Measurements from ENCODE around the gene TSGA10IP.

TSGA10IP gene

GRCh38 chr11:65976216-65977176 is 31.2 kb downstream of the TSGA10IP start:
- H3K4me1 Mint-ChIP-seq, result peaks cover 10% of the 10 kb centered on the region
- ATAC-seq (replicated peaks; ENCODE audit: extremely low read depth, poor library complexity, severe bottlenecking), result no peak
- no peak for DNase-seq (ENCODE audit: low spot score in 2 of 2)
- H3K9me3 Mint-ChIP-seq, result no peaks in the 10 kb centered on the region
- peak overlapping the region; percentile 29 for H3K27ac Mint-ChIP-seq (ENCODE audit: low read depth)
- H3K36me3 Mint-ChIP-seq (ENCODE audit: insufficient read depth), result peaks cover 36% of the 10 kb centered on the region
- H3K4me3 Mint-ChIP-seq, result peak overlapping the region; percentile 53
- H3K27me3 Mint-ChIP-seq, result no peaks in the 10 kb centered on the region

DNA sequence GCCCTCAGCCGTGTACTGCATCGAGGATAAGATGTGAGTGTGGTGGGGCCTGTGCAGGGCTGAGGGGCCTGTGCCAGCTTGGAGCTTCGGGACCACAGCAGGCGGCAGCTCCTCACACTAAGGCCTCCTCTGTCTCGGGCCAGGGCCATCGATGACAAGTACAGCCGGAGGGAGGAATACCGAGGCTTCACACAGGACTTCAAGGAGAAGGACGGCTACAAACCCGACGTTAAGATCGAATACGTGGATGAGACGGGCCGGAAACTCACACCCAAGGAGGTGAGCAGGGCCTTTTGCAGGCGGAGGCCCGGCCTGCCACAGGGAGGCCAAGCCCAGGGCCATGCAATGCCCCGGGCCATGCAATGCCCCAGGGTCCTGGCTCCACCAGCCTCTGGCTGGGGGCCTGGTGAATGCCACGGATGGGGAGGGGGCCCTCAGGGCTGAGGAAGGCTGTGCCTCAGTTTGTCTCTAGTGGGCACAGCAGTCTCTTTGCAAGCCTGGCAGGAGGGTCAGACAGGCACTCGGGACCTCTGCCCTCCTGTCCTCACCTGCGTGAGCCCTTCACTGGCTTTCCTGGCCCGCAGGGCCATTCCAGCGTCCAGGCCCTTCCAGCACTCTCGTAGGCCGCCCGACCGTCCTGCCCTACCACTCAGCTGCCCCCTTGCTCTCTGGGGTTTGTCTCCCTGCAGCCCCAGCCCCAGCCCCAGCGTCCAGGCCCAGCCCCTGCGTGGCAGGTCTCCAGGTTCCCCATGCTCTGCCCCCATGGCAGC is 32.5 kb downstream of the TSGA10IP start:
- Mint-ChIP-seq H3K4me1 (peaks cover 10% of the 10 kb centered on the region), H3K36me3 (ENCODE audit: insufficient read depth) (peaks cover 31% of the 10 kb centered on the region)
- no peak for ATAC-seq (replicated peaks; ENCODE audit: extremely low read depth, poor library complexity, severe bottlenecking)

GRCh38 chr11:65978391-65979238 is 33.3 kb downstream of the TSGA10IP start:
- peaks cover 10% of the 10 kb centered on the region for H3K4me1 Mint-ChIP-seq
- H3K9me3 Mint-ChIP-seq, result no peaks in the 10 kb centered on the region
- peak overlapping the region; percentile 12 for H3K27ac Mint-ChIP-seq (ENCODE audit: low read depth)
- H3K36me3 Mint-ChIP-seq (ENCODE audit: insufficient read depth), result peaks cover 30% of the 10 kb centered on the region
- ATAC-seq (replicated peaks; ENCODE audit: extremely low read depth, poor library complexity, severe bottlenecking) (no peak), DNase-seq (ENCODE audit: low spot score in 2 of 2) (no peak)
- no peaks in the 10 kb centered on the region for H3K27me3 Mint-ChIP-seq
- no peak overlapping the region for H3K4me3 Mint-ChIP-seq

More for the DNA sequence above, 32.5 kb downstream of the TSGA10IP start:
- Mint-ChIP-seq H3K27me3 (no peaks in the 10 kb centered on the region), H3K9me3 (no peaks in the 10 kb centered on the region), H3K4me3 (no peak overlapping the region), H3K27ac (ENCODE audit: low read depth) (peak overlapping the region; percentile 12)
- DNase-seq (ENCODE audit: low spot score in 2 of 2), result no peak

- no peak for DNase-seq (ENCODE audit: low spot score in 2 of 2)
- H3K27me3 Mint-ChIP-seq, result no peaks in the 10 kb centered on the region
- no peaks in the 10 kb centered on the region for H3K9me3 Mint-ChIP-seq
- H3K27ac Mint-ChIP-seq (ENCODE audit: low read depth), result no peak overlapping the region
- H3K4me1 Mint-ChIP-seq, result peaks cover 10% of the 10 kb centered on the region
- ATAC-seq (replicated peaks; ENCODE audit: extremely low read depth, poor library complexity, severe bottlenecking), result no peak
- H3K4me3 Mint-ChIP-seq, result no peak overlapping the region
- H3K36me3 Mint-ChIP-seq (ENCODE audit: insufficient read depth), result peaks cover 27% of the 10 kb centered on the region
Measured at GRCh38 chr11:65979261-65979759, 34.0 kb downstream of the TSGA10IP start.

- H3K27ac Mint-ChIP-seq (ENCODE audit: low read depth), result no peak overlapping the region
- no peaks in the 10 kb centered on the region for H3K27me3 Mint-ChIP-seq
- H3K36me3 Mint-ChIP-seq (ENCODE audit: insufficient read depth), result peaks cover 17% of the 10 kb centered on the region
- H3K9me3 Mint-ChIP-seq, result no peaks in the 10 kb centered on the region
- no peak for ATAC-seq (replicated peaks; ENCODE audit: extremely low read depth, poor library complexity, severe bottlenecking)
- H3K4me1 Mint-ChIP-seq, result peaks cover under 1% of the 10 kb centered on the region
- no peak for DNase-seq (ENCODE audit: low spot score in 2 of 2)
- H3K4me3 Mint-ChIP-seq, result no peak overlapping the region
Measured at GRCh38 chr11:65981101-65981740, 35.9 kb downstream of the TSGA10IP start.

- Mint-ChIP-seq H3K4me3 (no peak overlapping the region), H3K27me3 (no peaks in the 10 kb centered on the region)
- ATAC-seq (replicated peaks; ENCODE audit: extremely low read depth, poor library complexity, severe bottlenecking), result no peak
Measured at GRCh38 chr11:65981972-65982823, 36.9 kb downstream of the TSGA10IP start.

DNA sequence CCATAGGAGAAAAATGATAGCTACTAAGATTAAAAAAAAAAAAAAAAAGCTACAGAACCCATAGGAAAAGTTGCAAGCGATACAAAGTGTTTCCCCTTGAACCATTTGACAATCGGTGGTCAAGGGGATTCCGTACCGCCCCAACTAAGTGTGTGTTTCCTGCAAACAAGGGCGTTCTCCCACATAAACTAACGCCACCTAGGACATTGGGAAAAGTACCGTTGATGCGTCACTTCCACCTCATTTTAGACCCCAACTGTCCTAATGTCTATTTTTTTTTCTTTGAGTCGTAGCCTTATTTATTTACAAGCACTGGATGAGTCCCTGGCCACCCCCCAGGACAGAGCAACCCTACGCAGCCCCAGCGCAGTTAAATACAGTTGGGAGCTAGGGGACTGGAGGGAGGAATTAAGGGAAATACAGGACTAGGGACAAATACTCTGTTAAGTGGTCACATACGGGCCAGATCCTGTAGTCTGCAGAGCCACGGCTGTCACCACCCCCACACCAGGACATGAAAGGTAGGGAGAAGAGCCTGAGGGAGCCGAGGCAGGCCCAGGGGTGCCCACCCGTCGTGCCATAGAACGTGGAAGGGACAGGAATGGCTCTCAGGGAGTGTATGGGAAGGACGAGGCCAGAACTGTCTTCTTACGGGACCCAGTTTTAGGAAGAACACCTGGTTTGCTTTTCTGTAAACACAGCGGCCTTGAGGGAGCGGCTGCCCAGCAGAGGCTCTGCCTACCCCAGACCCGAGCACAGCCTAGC is 37.7 kb downstream of the TSGA10IP start:
- DNase-seq (ENCODE audit: low spot score in 2 of 2), result no peak
- ATAC-seq (replicated peaks; ENCODE audit: extremely low read depth, poor library complexity, severe bottlenecking), result no peak
- no peaks in the 10 kb centered on the region for H3K9me3 Mint-ChIP-seq
- no peak overlapping the region for H3K27ac Mint-ChIP-seq (ENCODE audit: low read depth)
- H3K4me1 Mint-ChIP-seq, result no peaks in the 10 kb centered on the region
- no peaks in the 10 kb centered on the region for H3K27me3 Mint-ChIP-seq
- H3K36me3 Mint-ChIP-seq (ENCODE audit: insufficient read depth), result peaks cover 5% of the 10 kb centered on the region
- no peak overlapping the region for H3K4me3 Mint-ChIP-seq

More at GRCh38 chr11:65981972-65982823, 36.9 kb downstream of the TSGA10IP start:
- H3K9me3 Mint-ChIP-seq, result no peaks in the 10 kb centered on the region
- H3K36me3 Mint-ChIP-seq (ENCODE audit: insufficient read depth), result peaks cover 12% of the 10 kb centered on the region
- no peaks in the 10 kb centered on the region for H3K4me1 Mint-ChIP-seq
- H3K27ac Mint-ChIP-seq (ENCODE audit: low read depth), result no peak overlapping the region
- no peak for DNase-seq (ENCODE audit: low spot score in 2 of 2)

DNA sequence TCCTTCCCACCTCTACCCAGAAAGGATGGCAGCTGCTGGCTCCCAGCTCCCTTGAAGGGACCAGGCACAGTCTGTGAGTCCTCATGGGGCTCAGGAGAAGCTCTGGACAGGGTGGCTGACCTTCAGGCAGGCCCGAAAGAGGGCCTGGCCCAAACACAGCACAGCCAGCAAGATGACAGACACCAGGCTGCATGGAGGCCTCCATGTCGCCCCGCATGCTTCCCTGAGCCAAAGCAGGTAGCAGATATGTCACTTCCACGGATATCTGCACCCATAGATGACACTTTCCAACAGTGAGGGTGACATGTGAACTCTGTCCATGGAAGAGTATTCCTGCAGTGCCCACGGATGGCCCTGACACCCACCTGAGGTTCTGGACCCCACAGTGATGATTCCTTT is 38.3 kb downstream of the TSGA10IP start:
- Mint-ChIP-seq H3K27ac (ENCODE audit: low read depth) (no peak overlapping the region), H3K4me3 (no peak overlapping the region), H3K36me3 (ENCODE audit: insufficient read depth) (peaks cover 7% of the 10 kb centered on the region), H3K4me1 (no peaks in the 10 kb centered on the region), H3K9me3 (no peaks in the 10 kb centered on the region), H3K27me3 (no peaks in the 10 kb centered on the region)
- ATAC-seq (replicated peaks; ENCODE audit: extremely low read depth, poor library complexity, severe bottlenecking) (no peak), DNase-seq (ENCODE audit: low spot score in 2 of 2) (no peak)

DNA sequence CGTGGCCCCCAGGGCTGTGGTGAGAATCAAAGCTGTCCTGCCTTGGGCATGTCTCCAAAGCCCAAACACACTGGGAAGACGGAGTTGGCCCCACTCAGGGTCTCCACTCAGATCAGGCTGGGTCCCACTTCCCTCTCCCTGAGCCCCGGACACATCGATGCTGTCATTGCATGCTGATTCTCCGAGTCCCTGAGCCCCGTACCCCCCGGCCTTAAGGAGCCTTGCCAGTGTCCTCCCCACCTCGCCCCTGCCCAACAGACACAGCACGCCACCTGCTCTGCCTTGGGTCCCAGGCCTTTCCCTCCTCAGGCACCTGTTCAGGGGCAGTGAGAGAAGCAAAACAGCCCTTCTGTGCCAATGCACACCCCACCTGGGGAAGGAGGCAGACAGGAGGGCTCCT is 42.1 kb downstream of the TSGA10IP start:
- H3K4me1 Mint-ChIP-seq, result peaks cover 7% of the 10 kb centered on the region
- no peak overlapping the region for H3K27ac Mint-ChIP-seq (ENCODE audit: low read depth)
- no peak for ATAC-seq (replicated peaks; ENCODE audit: extremely low read depth, poor library complexity, severe bottlenecking)
- no peak overlapping the region for H3K4me3 Mint-ChIP-seq
- no peak for DNase-seq (ENCODE audit: low spot score in 2 of 2)
- H3K36me3 Mint-ChIP-seq (ENCODE audit: insufficient read depth), result peaks cover 6% of the 10 kb centered on the region
- no peaks in the 10 kb centered on the region for H3K27me3 Mint-ChIP-seq
- no peaks in the 10 kb centered on the region for H3K9me3 Mint-ChIP-seq

- H3K9me3 Mint-ChIP-seq, result no peaks in the 10 kb centered on the region
- H3K27ac Mint-ChIP-seq (ENCODE audit: low read depth), result peak overlapping the region; percentile 42
Measured at GRCh38 chr11:65988791-65989592, 43.7 kb downstream of the TSGA10IP start.

More at GRCh38 chr11:65988791-65989592, 43.7 kb downstream of the TSGA10IP start:
- ATAC-seq (replicated peaks; ENCODE audit: extremely low read depth, poor library complexity, severe bottlenecking) (peak; percentile 99), DNase-seq (ENCODE audit: low spot score in 2 of 2) (peak; percentile 88 to 93)
- H3K27me3 Mint-ChIP-seq, result no peaks in the 10 kb centered on the region
- no peak overlapping the region for H3K4me3 Mint-ChIP-seq
- peaks cover 7% of the 10 kb centered on the region for H3K4me1 Mint-ChIP-seq
- peaks cover 8% of the 10 kb centered on the region for H3K36me3 Mint-ChIP-seq (ENCODE audit: insufficient read depth)
